Middle frontal gyrus (tissue), 1 donor: ENCODE data around the gene SLC35F1.
A peak's percentile ranks its signal among the peaks of the same experiment; 100 is the strongest.

ENCODE experiments used
- DNase-seq: peaks from one replicate; pipeline ENCODE4 v3.0.0-alpha.2; 2015; ENCODE audit warnings: low spot score; ENCODE audit errors: extremely low spot score

The SLC35F1 gene

GRCh38 chr6:118252474-118252873 lies 345.4 kb downstream of the SLC35F1 start:
- DNase-seq: no peak

DNA sequence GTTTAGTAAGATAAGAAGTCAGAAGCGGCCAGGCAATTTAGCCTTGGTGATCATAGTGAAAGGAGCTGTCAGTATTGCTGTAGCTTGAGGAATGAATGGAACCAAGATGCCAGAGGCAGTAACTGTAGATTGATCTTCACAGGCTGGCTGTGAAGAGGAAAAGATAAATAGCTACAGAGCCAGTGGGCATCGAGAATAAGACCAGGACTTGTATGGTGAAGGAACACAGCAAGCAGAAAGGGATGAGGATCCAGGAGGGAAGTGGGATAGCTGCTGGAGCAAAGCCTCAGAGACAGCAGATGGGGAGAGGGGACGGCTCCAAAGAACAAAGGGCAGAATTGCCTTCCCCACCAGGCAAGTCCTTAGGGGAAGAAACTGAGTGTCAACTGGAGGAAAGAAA lies 346.7 kb downstream of the SLC35F1 start:
- no peak for DNase-seq

DNA sequence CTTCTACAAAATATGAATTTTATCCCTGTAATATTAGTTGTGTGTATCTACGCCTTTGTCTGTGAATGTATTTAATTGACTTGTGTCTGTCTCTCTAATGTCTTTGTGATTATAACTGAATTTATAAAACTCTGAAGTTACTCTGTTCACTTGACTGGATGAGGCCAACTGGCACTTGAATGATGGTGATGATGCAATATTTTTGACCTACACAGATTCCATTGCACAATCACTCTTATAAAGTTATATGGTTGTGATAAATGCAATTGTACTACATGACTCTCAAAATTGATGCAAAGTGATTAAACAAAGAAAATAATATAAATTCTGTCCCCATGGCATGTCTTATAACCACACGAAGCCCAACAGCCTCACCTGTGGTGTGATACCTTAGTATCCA lies 353.8 kb downstream of the SLC35F1 start:
- no peak for DNase-seq

- no peak for DNase-seq
Observed at GRCh38 chr6:118263921-118264486, 356.9 kb downstream of the SLC35F1 start.

DNA sequence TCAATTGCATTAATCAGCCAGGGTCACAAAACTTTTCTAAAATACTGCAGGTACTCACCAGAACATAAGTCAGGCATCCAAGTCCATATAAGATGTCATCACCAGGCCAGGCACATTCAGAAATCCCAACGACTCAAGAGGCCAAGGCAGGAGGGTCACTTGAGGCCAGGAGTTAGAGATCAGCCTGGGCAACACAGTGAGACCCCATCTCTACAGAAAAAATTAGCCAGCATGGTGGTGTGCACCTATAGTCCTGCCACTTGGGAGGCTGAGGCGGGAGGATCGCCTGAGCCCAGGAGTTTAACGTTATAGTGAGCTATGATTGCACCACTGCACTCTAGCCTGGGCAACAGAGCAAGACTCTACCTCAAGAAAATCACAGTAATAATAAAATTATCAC lies 362.6 kb downstream of the SLC35F1 start:
- no peak for DNase-seq

DNA sequence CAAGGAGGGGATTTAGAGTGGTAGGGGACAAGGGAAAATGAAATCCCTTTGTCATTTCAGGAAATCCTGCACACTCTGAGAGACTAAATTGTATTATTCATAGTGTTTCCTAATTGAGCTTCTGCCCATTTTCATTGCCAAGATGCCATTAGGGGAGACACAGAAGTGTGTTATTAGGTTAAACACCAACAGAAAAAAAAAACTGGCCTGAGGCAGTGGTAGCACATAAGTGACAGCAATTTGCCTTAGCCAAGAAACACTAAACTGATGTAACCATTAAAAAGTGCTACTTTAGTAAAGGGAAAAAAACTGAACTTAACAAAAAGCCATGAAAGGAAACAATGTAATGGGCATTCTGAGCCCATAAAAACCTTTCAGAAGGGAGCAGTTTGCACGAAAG lies 370.6 kb downstream of the SLC35F1 start:
- no peak for DNase-seq

GRCh38 chr6:118280210-118280609 lies 373.1 kb downstream of the SLC35F1 start:
- DNase-seq: no peak

DNA sequence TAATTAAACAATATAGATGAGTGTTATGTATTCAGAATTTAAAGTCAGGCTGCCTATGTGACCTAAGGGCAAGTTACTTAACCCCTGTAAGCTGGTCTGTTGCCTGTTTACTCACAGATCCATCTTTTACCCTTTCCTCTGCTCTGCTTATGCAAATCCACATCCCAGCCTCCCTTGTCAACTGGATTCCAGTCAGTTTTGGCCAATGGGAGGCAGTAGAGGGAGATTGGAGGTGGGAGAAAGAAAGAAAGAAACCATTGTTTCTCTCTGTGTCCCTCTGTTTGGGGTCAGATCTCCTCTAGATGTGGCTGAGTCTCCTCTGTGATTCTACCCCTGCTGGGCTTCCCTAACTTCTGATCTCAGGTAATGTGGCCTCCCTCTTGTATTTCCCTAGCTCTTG lies 374.2 kb downstream of the SLC35F1 start:
- DNase-seq: no peak

- peak; percentile 15 for DNase-seq
Observed at GRCh38 chr6:118283766-118284165, 376.7 kb downstream of the SLC35F1 start.

DNA sequence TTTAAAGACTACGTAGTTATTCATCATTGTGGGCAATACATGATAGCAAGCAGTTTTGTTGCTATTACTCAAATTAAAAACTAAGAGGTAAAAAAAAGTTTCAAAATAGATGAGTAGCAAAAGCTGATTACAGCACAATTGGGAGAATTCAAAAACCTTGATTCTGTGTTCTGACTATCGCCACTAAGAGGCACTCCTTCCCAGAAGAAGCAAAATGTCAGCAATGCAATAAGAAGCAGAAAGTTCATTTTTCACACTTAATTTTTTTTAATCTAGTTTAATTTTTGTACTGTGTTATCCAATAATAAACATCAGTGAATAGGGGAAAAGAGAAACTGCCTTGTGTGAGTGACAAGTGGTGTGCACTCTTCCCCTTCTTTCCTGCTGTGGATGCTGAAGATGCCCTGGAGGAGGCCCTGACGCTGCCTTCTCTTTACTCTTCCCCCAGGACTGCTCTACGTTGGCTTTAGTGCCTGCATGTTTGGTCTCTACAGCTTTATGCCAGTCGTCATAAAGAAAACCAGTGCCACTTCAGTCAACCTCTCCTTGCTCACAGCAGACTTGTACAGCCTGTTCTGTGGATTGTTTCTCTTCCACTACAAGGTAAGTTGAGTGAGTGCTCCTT lies 377.8 kb downstream of the SLC35F1 start:
- no peak for DNase-seq

GRCh38 chr6:118285791-118286190 lies 378.7 kb downstream of the SLC35F1 start:
- DNase-seq: no peak

- DNase-seq: no peak
Observed at GRCh38 chr6:118288355-118289124, 381.5 kb downstream of the SLC35F1 start.

DNA sequence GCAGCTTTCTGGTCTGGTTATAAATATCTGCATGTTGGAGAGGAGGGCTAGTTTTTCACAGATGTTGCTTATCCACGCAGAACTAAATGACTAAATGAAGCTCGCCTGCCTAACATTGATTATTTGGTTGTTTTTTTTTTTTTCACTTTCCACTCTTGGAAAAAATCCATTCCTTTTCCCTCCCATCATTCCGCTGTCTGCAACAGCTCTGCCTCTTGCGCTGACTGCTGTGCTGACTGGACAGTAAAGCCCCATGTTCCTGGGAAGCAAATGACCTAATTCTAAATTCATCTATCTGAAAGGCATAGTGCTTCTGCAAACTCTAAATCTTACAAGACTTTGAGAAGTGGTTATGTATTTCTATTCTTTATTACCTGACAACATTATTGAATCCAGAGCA lies 385.5 kb downstream of the SLC35F1 start:
- no peak for DNase-seq

DNA sequence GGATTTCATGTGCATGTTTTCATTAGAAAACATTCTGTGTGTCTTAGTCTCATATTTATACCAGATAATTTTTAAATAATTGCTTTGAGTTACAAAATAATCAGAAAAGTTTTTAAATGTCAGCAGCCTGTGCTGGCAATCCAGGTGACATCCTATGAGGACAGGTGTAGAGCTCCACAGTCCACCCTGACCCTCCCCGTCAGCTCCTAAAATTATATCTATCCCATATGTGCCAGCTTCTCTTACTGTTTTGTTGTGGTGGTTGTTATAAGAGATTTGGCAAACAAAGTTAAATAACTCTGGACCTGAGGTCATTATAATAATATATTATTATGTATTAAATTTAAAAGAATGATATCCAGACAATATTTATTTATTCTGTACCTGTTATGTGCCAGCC lies 387.8 kb downstream of the SLC35F1 start:
- DNase-seq: no peak

DNA sequence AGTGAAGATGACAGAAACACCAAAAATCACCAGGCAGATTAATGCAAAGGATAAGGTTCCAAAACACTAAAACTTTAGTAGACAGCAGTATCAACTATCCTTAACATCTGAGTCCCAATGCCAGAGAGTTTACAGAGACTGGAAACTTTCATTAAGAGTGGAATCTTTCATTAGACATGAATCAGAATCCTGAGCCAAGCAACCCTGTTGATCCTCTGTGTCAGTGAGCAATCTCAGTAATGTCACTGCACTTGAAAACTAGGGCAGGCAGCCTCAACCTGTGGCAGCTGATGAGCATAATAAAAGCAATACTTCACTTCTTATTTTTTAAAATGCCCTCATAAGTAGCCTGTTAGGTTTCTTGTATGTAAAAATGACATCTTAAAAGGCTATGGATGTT lies 388.3 kb downstream of the SLC35F1 start:
- DNase-seq: no peak

DNA sequence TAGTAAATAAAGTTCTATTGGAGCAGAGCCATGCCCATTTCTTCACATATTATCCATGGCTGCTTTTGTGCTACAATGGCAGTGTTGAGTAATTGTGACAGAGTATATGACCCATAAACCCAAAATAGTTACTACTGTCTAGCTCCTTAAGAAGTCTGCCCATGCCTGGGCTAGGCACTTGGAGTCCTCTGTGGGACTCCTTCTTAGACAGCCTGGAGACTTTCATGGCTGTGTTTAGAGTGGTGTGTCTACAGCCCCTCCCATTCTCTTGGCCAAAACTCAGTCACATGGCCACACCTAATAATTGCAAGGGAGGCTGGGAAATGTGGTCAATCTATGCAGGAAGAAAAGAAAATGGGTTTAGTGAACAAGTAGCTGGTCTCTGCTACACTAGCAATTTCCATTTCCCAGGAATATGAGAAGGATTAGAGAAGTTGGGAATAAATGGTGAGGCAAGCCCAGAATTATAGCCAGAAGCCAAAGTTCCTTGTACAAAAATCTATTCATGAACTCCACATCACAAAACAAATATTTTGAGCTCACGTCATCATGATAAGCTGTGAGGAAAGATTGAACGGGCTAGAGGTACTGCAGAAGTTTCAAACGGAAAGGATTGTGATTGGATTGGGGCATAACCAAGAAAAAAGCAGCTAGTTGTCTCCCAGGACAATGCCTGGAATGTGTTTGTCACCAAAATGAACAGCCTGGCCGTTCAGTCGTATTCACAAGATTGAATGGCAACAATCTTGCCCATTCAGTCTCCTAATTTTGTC lies 389.3 kb downstream of the SLC35F1 start:
- no peak for DNase-seq

DNA sequence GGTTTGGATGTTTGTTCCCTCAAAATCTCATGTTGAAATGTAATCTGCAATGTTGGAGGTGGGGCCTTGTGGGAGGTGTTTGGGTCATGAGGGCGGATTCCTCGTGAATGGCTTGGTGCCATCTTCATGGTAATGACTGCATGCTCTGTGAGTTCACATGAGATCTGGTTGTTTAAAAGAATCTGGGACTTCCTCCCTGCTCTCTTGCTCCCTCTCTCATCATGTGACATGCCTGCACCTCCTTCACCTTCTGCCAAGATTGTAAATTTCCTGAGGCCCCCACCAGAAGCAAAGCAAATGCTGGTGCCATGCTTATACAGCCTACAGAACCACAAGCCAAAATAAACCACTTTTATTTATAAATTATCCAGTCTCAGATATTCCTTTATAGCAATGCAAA lies 390.8 kb downstream of the SLC35F1 start:
- DNase-seq: no peak

DNA sequence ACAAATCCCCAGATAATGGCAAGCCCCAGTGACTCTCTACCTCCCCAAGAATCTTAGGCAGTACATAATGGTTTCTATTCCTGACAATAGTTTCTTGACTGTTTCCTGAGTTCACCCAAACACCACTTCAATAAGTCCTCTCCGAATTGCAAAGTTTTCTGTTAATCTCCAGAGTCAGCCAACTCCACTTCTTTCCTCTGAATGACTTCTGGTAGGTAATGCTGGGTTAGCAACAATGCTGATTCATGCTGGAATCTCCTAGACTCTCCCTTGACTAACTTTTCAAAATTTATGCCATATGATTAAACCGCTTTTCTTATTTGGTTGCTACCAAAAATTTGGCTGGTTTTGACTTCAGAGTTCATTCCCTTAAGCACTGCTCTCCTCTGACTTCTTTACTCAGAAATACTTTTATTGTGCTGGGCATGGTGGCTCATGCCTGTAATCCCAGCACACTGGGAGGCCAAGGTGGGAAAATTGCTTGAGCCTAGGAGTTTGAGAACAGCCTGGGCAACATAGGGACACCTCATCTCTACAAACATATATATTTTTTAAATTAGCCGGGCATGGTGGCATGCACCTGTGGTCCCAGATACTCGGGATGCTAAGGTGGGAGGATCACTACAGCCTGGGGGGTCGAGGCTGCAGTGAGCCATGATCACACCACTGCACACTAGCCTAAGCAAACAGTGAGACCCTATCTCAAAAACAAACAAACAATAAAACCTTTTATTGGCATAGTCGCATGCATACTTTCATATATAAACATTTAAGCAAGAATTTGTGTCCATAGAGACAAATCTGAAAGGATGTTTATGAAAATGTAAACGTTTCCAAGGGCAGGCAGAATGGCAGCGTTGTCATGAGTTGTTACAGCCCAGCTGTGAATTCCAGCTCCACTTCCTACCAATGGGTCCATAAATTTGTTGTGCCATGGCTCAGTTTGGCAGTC lies 391.7 kb downstream of the SLC35F1 start:
- no peak for DNase-seq

DNA sequence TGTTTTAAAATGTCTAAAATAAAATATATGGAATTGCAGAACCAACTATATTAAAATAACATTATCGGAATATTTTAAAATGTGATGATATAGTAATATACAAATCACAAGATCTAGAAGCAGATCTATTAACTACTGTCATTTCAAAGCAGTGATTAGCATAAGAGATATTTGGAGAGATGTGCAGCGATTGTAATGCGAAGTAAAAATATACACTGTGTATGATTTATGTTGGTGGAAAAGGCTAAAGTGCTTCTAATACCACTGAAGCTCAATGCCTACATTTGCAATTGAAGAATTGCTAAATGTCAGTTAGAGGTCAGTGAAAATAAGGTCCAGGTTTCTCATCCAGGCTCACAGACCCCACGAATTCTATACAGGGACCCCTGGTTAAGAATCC lies 392.4 kb downstream of the SLC35F1 start:
- DNase-seq: no peak

- no peak for DNase-seq
Observed at GRCh38 chr6:118304321-118304720, 397.3 kb downstream of the SLC35F1 start.

DNA sequence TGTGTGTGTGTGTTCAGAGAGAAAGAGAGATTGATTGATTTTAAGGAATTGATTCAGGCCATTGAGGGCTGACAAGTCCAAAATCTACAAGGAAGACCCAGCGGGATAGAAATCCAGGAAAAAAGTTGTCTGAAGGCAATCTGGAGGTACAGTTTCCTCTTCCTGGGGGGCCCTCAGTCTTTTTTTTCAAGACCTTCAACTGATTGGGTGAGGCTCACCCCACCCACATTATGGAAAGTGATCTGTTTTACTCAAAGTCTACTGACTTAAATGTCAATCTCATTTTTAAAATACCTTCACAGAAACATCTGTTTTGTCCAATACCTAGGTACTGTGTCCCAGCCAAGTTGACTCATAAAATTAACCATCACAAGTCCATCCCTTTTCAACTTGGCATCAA lies 398.0 kb downstream of the SLC35F1 start:
- DNase-seq: no peak
